Activated CD4-positive, alpha-beta T cell treated with anti-CD3 and anti-CD28 coated beads, Interleukin-2, amount 10 ng/mL, durations not matched to agents 24 days and 14 days (primary cell): Measurements from ENCODE around the gene BCAP29. TPM values are rescaled to one million over a fixed set of nuclear protein-coding genes. Genes with fewer than 3 reads are reported as not detected.
A peak's percentile ranks its signal among the peaks of the same experiment; 100 is the strongest.
"Not testable (repeated sequence)": the region's sequence is repeated elsewhere in the genome, so short reads cannot be mapped to it uniquely, and the experiment has no call there.

ENCODE experiments used
- DNase-seq: peaks from one replicate; pipeline ENCODE4 v3.0.0; 2022
- H3K27ac Mint-ChIP-seq: one replicate; pipeline ENCODE4 v1.8.0; 2022; ENCODE audit warnings: mild to moderate bottlenecking, mixed read lengths
- H3K27me3 Mint-ChIP-seq: one replicate; pipeline ENCODE4 v1.8.0; 2022; ENCODE audit warnings: mixed read lengths
- H3K36me3 Mint-ChIP-seq: one replicate; pipeline ENCODE4 v1.8.0; 2022; ENCODE audit warnings: low read depth, mild to moderate bottlenecking, mixed read lengths
- H3K4me1 Mint-ChIP-seq: one replicate; pipeline ENCODE4 v1.8.0; 2021; ENCODE audit warnings: mixed read lengths
- H3K4me3 Mint-ChIP-seq: one replicate; pipeline ENCODE4 v1.8.0; 2022; ENCODE audit warnings: mild to moderate bottlenecking, moderate library complexity, mixed read lengths
- H3K9me3 Mint-ChIP-seq: one replicate; pipeline ENCODE4 v1.8.0; 2021; ENCODE audit warnings: mixed read lengths
- intact Hi-C: fragments of 100-400 bp; cut with micrococcal nuclease; formaldehyde crosslinking; loops from one replicate; pipeline ENCODE4 v1.15.1; 2023
- total RNA-seq: library from RNA; stranded (reverse); gene quantifications from 2 replicates; pipeline ENCODE4 v1.2.3, GENCODE V29; 2022

Gene BCAP29
- total RNA-seq, 1 donor from 2014 or later, result 43.6 TPM

- Mint-ChIP-seq H3K4me3 (no peak overlapping the region), H3K9me3 (peaks cover 9% of the 10 kb centered on the region), H3K36me3 (peaks cover 36% of the 10 kb centered on the region), H3K4me1 (peaks cover 23% of the 10 kb centered on the region), H3K27ac (no peak overlapping the region), H3K27me3 (no peaks in the 10 kb centered on the region)
- DNase-seq, result no peak
- intact Hi-C loops, result no loop called here
Measured at GRCh38 chr7:107615910-107616680, 36.0 kb downstream of the BCAP29 start.

- no peaks in the 10 kb centered on the region for H3K27me3 Mint-ChIP-seq
- H3K4me1 Mint-ChIP-seq, result no peaks in the 10 kb centered on the region
- H3K27ac Mint-ChIP-seq, result no peak overlapping the region
- H3K9me3 Mint-ChIP-seq, result peaks cover 7% of the 10 kb centered on the region
- no peak overlapping the region for H3K4me3 Mint-ChIP-seq
- intact Hi-C loops, result loop anchor here (5.0 kb wide), 1 partner anchor 35 kb away; no protein-coding TSS in a partner anchor
- peaks cover 18% of the 10 kb centered on the region for H3K36me3 Mint-ChIP-seq
- no peak for DNase-seq
Measured at GRCh38 chr7:107622429-107622828, 42.4 kb downstream of the BCAP29 start.

- H3K4me1 Mint-ChIP-seq, result no peaks in the 10 kb centered on the region
- peaks cover 18% of the 10 kb centered on the region for H3K36me3 Mint-ChIP-seq
- no peak overlapping the region for H3K4me3 Mint-ChIP-seq
- no peak for DNase-seq
- no peak overlapping the region for H3K27ac Mint-ChIP-seq
- H3K9me3 Mint-ChIP-seq, result peaks cover 7% of the 10 kb centered on the region
- intact Hi-C loops, result loop anchor here (5.0 kb wide), 1 partner anchor 34 kb away; no protein-coding TSS in a partner anchor
- H3K27me3 Mint-ChIP-seq, result no peaks in the 10 kb centered on the region
Measured at GRCh38 chr7:107622894-107623293, 42.8 kb downstream of the BCAP29 start.

- Mint-ChIP-seq H3K4me3 (no peak overlapping the region), H3K4me1 (peaks cover 12% of the 10 kb centered on the region), H3K27me3 (no peaks in the 10 kb centered on the region), H3K9me3 (peaks cover 7% of the 10 kb centered on the region), H3K36me3 (peaks cover 17% of the 10 kb centered on the region), H3K27ac (no peak overlapping the region)
- DNase-seq, result no peak
- intact Hi-C loops, result no loop called here
Measured at GRCh38 chr7:107627002-107627401, 47.0 kb downstream of the BCAP29 start.

GRCh38 chr7:107628461-107629064, 48.5 kb downstream of the BCAP29 start:
- Mint-ChIP-seq H3K36me3 (peaks cover 17% of the 10 kb centered on the region), H3K27me3 (no peaks in the 10 kb centered on the region), H3K9me3 (peaks cover 7% of the 10 kb centered on the region), H3K4me3 (no peak overlapping the region), H3K4me1 (peaks cover 22% of the 10 kb centered on the region), H3K27ac (peak overlapping the region; percentile 70)
- intact Hi-C loops, result no loop called here
- peak; percentile 75 for DNase-seq

GRCh38 chr7:107630342-107630741, 50.3 kb downstream of the BCAP29 start:
- no peaks in the 10 kb centered on the region for H3K27me3 Mint-ChIP-seq
- peaks cover 7% of the 10 kb centered on the region for H3K9me3 Mint-ChIP-seq
- H3K27ac Mint-ChIP-seq, result no peak overlapping the region
- H3K4me3 Mint-ChIP-seq, result no peak overlapping the region
- peaks cover 14% of the 10 kb centered on the region for H3K36me3 Mint-ChIP-seq
- no peak for DNase-seq
- intact Hi-C loops, result no loop called here
- H3K4me1 Mint-ChIP-seq, result peaks cover 31% of the 10 kb centered on the region

GRCh38 chr7:107631588-107632491, 51.8 kb downstream of the BCAP29 start:
- H3K27me3 Mint-ChIP-seq, result no peaks in the 10 kb centered on the region
- H3K4me1 Mint-ChIP-seq, result peaks cover 36% of the 10 kb centered on the region
- intact Hi-C loops, result no loop called here
- H3K9me3 Mint-ChIP-seq, result peaks cover 8% of the 10 kb centered on the region
- peaks cover 11% of the 10 kb centered on the region for H3K36me3 Mint-ChIP-seq
- DNase-seq, result no peak
- no peak overlapping the region for H3K4me3 Mint-ChIP-seq
- H3K27ac Mint-ChIP-seq, result no peak overlapping the region

GRCh38 chr7:107632492-107632865, 52.4 kb downstream of the BCAP29 start:
- Mint-ChIP-seq H3K27me3 (no peaks in the 10 kb centered on the region), H3K9me3 (peaks cover 3% of the 10 kb centered on the region), H3K4me3 (no peak overlapping the region), H3K27ac (no peak overlapping the region), H3K36me3 (peaks cover 5% of the 10 kb centered on the region), H3K4me1 (peaks cover 36% of the 10 kb centered on the region)
- intact Hi-C loops, result no loop called here
- DNase-seq, result no peak

- H3K27me3 Mint-ChIP-seq, result peaks cover 2% of the 10 kb centered on the region
- H3K4me1 Mint-ChIP-seq, result peaks cover 40% of the 10 kb centered on the region
- H3K9me3 Mint-ChIP-seq, result peaks cover 15% of the 10 kb centered on the region
- peak overlapping the region; percentile 72 for H3K27ac Mint-ChIP-seq
- H3K4me3 Mint-ChIP-seq, result peak overlapping the region; percentile 37
- no peak for DNase-seq
- intact Hi-C loops, result loop anchor here (1.0 kb wide), 1 partner anchor 21 kb away; no protein-coding TSS in a partner anchor
- peaks cover 5% of the 10 kb centered on the region for H3K36me3 Mint-ChIP-seq
Measured at GRCh38 chr7:107638594-107638993, 58.5 kb downstream of the BCAP29 start.

GRCh38 chr7:107639070-107639469, 59.0 kb downstream of the BCAP29 start:
- DNase-seq, H3K27me3 Mint-ChIP-seq, intact Hi-C loops, H3K36me3 Mint-ChIP-seq, H3K4me3 Mint-ChIP-seq: not testable (repeated sequence)
- H3K27ac Mint-ChIP-seq, result peak overlapping the region; percentile 72
- peaks cover 15% of the 10 kb centered on the region for H3K9me3 Mint-ChIP-seq
- H3K4me1 Mint-ChIP-seq, result peaks cover 40% of the 10 kb centered on the region

- H3K36me3 Mint-ChIP-seq, result peaks cover 9% of the 10 kb centered on the region
- intact Hi-C loops, result no loop called here
- peaks cover 2% of the 10 kb centered on the region for H3K27me3 Mint-ChIP-seq
- H3K9me3 Mint-ChIP-seq, result peaks cover 25% of the 10 kb centered on the region
- DNase-seq, result no peak
- peaks cover 36% of the 10 kb centered on the region for H3K4me1 Mint-ChIP-seq
- no peak overlapping the region for H3K27ac Mint-ChIP-seq
- H3K4me3 Mint-ChIP-seq, result no peak overlapping the region
Measured at GRCh38 chr7:107641676-107642075, 61.6 kb downstream of the BCAP29 start.

- no peak overlapping the region for H3K4me3 Mint-ChIP-seq
- H3K27me3 Mint-ChIP-seq, result peaks cover 2% of the 10 kb centered on the region
- intact Hi-C loops, result no loop called here
- H3K9me3 Mint-ChIP-seq, result peaks cover 25% of the 10 kb centered on the region
- DNase-seq, result no peak
- H3K4me1 Mint-ChIP-seq, result peaks cover 36% of the 10 kb centered on the region
- peaks cover 9% of the 10 kb centered on the region for H3K36me3 Mint-ChIP-seq
- no peak overlapping the region for H3K27ac Mint-ChIP-seq
Measured at GRCh38 chr7:107642501-107642900, 62.5 kb downstream of the BCAP29 start.

- peaks cover 2% of the 10 kb centered on the region for H3K27me3 Mint-ChIP-seq
- peaks cover 30% of the 10 kb centered on the region for H3K4me1 Mint-ChIP-seq
- H3K36me3 Mint-ChIP-seq, result peaks cover 5% of the 10 kb centered on the region
- no peak for DNase-seq
- no peak overlapping the region for H3K27ac Mint-ChIP-seq
- intact Hi-C loops, result no loop called here
- H3K4me3 Mint-ChIP-seq, result no peak overlapping the region
- peaks cover 19% of the 10 kb centered on the region for H3K9me3 Mint-ChIP-seq
Measured at GRCh38 chr7:107643407-107643806, 63.4 kb downstream of the BCAP29 start.

GRCh38 chr7:107643938-107644308, 63.9 kb downstream of the BCAP29 start:
- peaks cover 2% of the 10 kb centered on the region for H3K27me3 Mint-ChIP-seq

More at GRCh38 chr7:107643938-107644308, 63.9 kb downstream of the BCAP29 start:
- peaks cover 25% of the 10 kb centered on the region for H3K4me1 Mint-ChIP-seq
- intact Hi-C loops, result no loop called here
- H3K4me3 Mint-ChIP-seq, result peak overlapping the region; percentile 1
- peaks cover 19% of the 10 kb centered on the region for H3K9me3 Mint-ChIP-seq
- H3K27ac Mint-ChIP-seq, result no peak overlapping the region
- DNase-seq, result no peak
- peaks cover 4% of the 10 kb centered on the region for H3K36me3 Mint-ChIP-seq
